DND-41 (cell line): ENCODE results near the gene APOM.

Experiments used
- CTCF ChIP-seq: IDR thresholded peaks from 2 replicates; pipeline ENCODE4 v1.5.1; 2012; ENCODE audit warnings: borderline replicate concordance, low read length, moderate library complexity, mild to moderate bottlenecking; ENCODE audit not compliant: poor library complexity, severe bottlenecking; ENCODE audit errors: extremely low read depth
- EZH2 ChIP-seq: IDR thresholded peaks from 3 replicates; pipeline ENCODE4 v1.6.1; 2012; ENCODE audit warnings: borderline replicate concordance, low read depth, mild to moderate bottlenecking, moderate library complexity, low read length, inconsistent platforms; ENCODE audit not compliant: severe bottlenecking

- TF ChIP-seq CTCF (no peak), EZH2 (no peak)
Measured at GRCh38 chr6:31669676-31670075, 14.0 kb downstream of the APOM start, which contains the start of gene LY6G5B.
